GM18517 (cell line): ENCODE measurements around the gene ITGB8.
A peak's percentile ranks its signal among the peaks of the same experiment; 100 is the strongest.
"Not testable (repeated sequence)": the region's sequence is repeated elsewhere in the genome, so short reads cannot be mapped to it uniquely, and the experiment has no call there.

ENCODE experiments used
- ATAC-seq: cut with Tn5 transposase; IDR thresholded peaks from one replicate; pipeline ENCODE4 v1.9.1; 2021; ENCODE audit warnings: mild to moderate bottlenecking, moderate library complexity; ENCODE audit not compliant: unreplicated experiment

The ITGB8 gene

DNA sequence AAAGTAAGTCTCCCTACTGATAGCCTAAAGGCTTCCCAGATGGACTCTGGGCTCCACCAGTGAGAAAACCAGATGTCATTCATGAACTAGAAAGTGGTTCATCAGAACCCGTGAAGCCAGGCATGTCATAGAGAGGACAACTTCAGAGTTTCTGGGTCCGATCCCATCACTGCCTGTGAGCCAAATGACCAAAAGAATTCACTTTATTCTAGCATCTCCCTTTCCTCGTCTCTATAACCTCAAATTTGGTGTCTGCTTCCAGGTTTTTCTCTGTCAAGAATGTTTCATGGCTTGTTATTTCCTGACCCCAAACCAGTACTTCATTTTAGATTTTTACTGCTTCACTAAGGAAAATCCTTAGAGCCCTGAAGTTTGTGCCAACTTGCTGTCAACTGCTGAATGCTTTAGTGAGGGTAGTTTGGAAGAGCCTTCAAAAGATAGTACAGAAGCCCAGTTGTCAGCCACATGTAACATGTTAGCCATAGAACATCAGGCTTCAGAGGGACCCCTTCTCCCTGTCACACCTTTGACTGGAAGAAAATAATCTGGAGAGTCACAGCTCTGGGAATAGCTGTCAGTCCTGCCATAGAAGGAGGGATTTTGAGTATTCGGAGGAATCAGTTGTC lies 34.0 kb downstream of the ITGB8 start:
- no peak for ATAC-seq

GRCh38 chr7:20365486-20365885 lies 34.8 kb downstream of the ITGB8 start:
- ATAC-seq, result no peak

DNA sequence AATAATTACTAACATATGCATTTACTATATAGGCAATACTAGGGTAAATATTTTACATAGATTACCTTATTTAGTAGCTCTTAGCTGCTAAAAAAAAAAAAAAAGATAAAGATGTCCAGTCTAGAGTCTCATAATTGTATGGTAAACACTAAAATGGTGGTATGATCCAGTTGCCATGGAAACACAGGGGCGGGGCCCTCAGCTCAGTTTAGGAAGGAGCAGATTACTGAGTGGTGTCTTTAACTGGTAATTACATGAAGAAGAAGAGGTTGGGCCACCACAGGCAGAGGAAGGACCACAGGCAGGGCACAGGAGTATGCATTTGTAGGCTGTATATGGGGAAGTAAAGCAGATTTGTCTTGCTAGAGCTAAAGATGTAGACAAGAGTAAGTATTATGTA lies 43.7 kb downstream of the ITGB8 start:
- no peak for ATAC-seq

- ATAC-seq, result no peak
Observed at GRCh38 chr7:20376796-20377195, 46.1 kb downstream of the ITGB8 start.

DNA sequence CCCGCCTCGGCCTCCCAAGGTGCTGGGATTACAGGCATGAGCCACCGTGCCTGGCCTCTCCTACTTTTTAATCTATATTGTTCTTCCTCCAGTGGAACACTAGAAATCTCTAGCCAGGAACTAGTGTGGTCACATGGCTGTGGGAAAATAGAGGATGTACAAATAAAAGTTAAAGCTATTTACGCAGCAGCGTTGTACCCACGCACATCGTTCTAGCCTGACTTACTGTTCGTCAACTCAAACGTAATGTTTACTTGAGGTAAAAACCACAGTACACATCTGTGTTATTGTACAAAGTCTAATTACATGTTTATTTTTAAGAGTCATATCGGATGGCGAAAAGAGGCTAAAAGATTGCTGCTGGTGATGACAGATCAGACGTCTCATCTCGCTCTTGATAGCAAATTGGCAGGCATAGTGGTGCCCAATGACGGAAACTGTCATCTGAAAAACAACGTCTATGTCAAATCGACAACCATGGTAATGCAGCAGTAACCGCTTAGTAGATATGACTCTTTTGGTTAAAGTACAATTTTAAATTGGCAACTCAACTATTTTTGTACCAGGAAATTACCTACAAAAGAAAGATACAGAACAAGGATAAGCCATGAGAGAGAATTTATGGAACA lies 50.8 kb downstream of the ITGB8 start:
- no peak for ATAC-seq

- ATAC-seq, result no peak
Observed at GRCh38 chr7:20383351-20383750, 52.7 kb downstream of the ITGB8 start.

GRCh38 chr7:20385126-20385525 lies 54.4 kb downstream of the ITGB8 start:
- no peak for ATAC-seq

DNA sequence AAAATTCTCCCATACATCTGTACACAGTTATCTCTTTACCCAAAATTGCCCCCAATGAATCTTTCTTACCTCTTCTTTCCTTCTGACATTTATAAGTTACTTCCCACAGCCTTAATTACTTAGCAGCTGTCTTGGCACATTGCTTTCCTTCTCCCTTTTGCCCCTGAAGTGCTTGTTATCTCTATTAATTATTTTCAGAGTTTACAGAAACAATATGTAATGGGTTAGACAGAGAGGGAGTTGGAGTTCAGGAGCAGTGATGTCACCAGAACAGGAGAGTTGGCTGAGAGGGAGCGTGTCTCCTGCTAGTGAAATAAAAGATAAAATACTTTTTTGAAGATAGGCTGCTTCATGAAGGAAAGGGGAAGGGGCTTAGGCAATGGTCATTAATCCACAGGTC lies 57.4 kb downstream of the ITGB8 start:
- ATAC-seq, result no peak

DNA sequence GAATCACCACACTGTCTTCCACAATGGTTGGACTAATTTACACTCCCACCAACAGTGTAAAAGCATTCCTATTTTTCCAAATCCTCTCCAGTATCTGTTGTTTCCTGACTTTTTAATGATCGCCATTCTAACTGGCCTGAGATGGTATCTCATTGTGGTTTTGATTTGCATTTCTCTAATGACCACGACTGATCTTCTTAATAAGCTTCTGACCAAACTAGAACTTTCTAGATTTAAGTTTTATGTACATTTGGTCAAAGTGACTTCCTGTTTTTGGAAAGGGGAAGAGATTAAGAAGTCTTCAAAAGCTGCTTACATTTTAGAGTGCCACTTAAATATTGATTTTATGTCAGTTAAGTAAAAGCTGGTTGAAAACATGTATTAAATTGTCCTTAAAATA lies 58.5 kb downstream of the ITGB8 start:
- not testable (repeated sequence) for ATAC-seq

GRCh38 chr7:20393021-20393610 lies 62.4 kb downstream of the ITGB8 start:
- ATAC-seq, result no peak

DNA sequence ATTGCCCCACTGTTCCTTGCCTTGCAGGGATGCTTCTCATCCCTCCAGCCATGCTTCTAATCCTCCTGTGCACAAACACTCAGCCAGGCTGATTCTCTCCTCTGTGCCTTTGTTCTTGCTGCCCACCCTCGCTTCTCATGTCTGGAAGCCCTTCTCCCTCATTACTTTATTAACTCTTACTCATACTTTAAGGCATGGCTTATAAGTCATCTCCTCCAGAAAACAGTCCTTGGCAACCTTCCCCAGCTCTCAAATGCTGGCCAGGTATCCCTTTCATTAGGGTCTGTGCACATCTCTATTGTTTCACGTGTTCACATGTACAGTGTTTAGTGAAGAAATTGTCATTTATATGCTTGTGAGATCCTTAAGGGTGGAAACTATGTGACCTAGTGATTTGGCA lies 62.9 kb downstream of the ITGB8 start:
- ATAC-seq, result no peak

DNA sequence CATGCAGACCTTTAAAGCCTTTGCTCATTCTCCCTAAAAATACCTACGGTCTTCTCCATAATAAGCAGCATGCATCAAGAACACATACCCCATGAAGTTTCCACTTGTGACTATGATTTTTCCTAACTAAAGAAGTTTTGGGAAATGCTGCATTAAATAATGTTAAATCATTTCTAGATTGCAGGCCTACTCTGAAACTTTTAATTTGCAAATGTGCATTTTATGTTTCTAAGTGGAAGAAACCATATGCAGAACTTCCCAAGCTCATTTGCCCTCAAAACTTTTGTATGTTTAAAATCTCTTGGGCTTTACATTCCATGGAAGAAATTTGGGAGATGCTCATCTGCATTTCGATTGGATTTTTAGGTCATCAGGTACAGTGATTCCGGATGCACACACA lies 63.6 kb downstream of the ITGB8 start:
- no peak for ATAC-seq

- no peak for ATAC-seq
Observed at GRCh38 chr7:20395104-20395503, 64.4 kb downstream of the ITGB8 start.

- peak; percentile 62 for ATAC-seq
Observed at GRCh38 chr7:20395511-20395910, 64.8 kb downstream of the ITGB8 start.

DNA sequence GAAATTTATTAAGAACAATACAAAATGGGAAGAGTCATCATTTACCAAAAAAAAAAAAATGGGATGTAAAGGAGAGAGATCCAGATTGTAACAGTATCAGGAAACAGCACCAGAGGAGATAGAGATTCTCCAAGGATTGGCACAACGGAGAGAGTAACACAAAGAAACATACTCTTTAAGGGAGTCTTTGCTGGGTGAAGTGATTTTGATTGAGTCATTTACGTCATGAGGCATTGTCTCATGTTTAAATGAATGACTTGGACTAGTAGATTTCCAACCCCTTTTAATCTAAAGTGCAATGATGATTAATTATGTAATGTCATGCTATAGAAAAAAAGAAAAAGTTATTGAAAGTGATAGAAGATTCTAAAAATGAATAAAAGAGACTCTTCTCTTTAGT lies 68.8 kb downstream of the ITGB8 start:
- ATAC-seq, result no peak

GRCh38 chr7:20401861-20402746 lies 71.4 kb downstream of the ITGB8 start:
- ATAC-seq, result no peak

- no peak for ATAC-seq
Observed at GRCh38 chr7:20402747-20403230, 72.1 kb downstream of the ITGB8 start.

GRCh38 chr7:20403331-20403730 lies 72.6 kb downstream of the ITGB8 start:
- ATAC-seq, result no peak

GRCh38 chr7:20404320-20404719 lies 73.6 kb downstream of the ITGB8 start:
- ATAC-seq, result no peak

DNA sequence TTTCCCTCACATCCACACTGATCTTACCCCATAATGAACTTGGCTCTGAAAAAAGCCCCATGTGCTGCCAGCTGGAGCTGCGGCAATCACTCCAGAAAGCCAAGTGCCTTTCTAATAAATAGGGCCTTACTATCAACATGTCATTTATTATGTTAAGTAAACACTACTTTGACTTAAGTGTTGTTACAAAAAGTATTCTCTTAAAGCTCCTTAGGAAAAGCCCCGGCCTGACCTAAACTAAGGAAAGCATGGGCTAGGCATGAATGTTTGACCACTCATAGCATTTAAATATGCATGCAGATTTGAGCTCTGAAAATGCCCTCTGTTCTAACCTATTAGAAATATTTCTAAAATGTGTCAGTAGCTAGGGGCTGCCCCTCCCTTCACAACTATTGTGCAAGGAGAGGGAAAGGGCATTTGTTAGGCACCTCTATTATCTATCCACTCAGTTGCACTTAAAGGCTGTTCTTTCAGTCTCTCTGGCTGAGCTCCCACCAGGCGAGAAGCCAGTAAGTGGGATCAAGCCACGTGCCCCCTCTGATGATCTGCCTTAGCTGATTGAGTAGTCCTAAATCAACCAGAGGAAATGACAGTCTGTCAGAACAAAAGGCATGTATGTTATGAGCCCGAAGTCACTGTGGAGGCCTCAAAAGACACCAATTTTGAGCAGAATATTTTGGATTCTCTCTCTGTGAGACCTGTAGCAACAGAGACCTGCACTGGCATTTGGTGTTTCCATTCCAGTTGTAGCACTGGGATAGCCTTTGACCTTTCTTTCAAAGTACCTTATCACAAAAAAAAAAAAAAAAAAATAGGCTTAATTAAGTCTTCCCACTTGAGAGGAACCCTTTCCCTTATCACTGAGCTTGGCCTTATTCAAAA lies 77.1 kb downstream of the ITGB8 start:
- no peak for ATAC-seq

DNA sequence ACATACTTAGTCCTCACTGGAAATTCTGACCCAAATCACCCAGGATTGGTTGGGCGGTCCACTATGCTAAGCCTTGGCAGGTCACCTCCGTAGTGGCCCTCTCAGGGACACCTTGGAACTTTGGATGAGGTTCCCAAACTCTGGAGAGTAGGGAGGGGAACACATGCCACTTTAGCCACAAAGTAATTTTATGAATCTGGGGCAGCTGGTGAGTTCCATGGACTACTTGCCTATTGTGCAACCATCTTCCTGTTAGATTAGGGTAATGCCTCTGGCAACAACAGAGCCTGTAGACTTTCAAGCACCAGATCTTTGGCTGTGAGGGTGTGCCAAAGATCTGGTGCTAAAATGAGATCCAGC lies 77.7 kb downstream of the ITGB8 start:
- ATAC-seq, result no peak
